SU-DHL-6 (cell line): ENCODE measurements around the gene DRC3.

Source experiments
- H2AFZ ChIP-seq: fragments of 200-600 bp; sonication (generic); 2 replicates; pipeline ENCODE4 v1.6.1; 2014; ENCODE audit warnings: low read depth, mild to moderate bottlenecking, moderate library complexity, mixed read lengths, antibody characterized with exemption, low read length; ENCODE audit not compliant: severe bottlenecking
- H3F3A ChIP-seq: fragments of 200-600 bp; shearing (Covaris generic); 2 replicates; pipeline ENCODE4 v1.6.0; 2016; ENCODE audit warnings: antibody characterized with exemption, mild to moderate bottlenecking; ENCODE audit not compliant: insufficient read depth
- H3K27ac ChIP-seq: fragments of 200-600 bp; sonication (generic); 2 replicates; pipeline ENCODE4 v1.5.1; 2016; ENCODE audit warnings: low read depth, mild to moderate bottlenecking, low read length, moderate library complexity, mixed read lengths
- H3K27me3 ChIP-seq: fragments of 200-600 bp; sonication (generic), shearing (Covaris generic); 2 replicates; pipeline ENCODE4 v1.6.0; 2014; ENCODE audit warnings: mild to moderate bottlenecking, low read length
- H3K36me3 ChIP-seq: fragments of 200-600 bp; sonication (generic); 2 replicates; pipeline ENCODE4 v1.6.1; 2014; ENCODE audit warnings: mild to moderate bottlenecking, low read length, mixed read lengths
- H3K4me2 ChIP-seq: fragments of 300-600, 200-600 bp; shearing (Covaris generic), sonication (generic); 2 replicates; pipeline ENCODE4 v1.6.0; 2014; ENCODE audit warnings: low read length, low read depth, mild to moderate bottlenecking; ENCODE audit not compliant: poor library complexity, severe bottlenecking
- H3K4me3 ChIP-seq: fragments of 200-600 bp; sonication (generic); 2 replicates; pipeline ENCODE4 v1.5.1; 2014; ENCODE audit warnings: antibody characterized with exemption, low read length, mild to moderate bottlenecking, mixed read lengths; ENCODE audit not compliant: insufficient read depth, poor library complexity, severe bottlenecking
- H3K79me2 ChIP-seq: fragments of 200-600 bp; sonication (generic); 2 replicates; pipeline ENCODE4 v1.6.1; 2014; ENCODE audit warnings: mild to moderate bottlenecking, low read length, moderate library complexity; ENCODE audit not compliant: insufficient read depth
- H3K9ac ChIP-seq: fragments of 200-600 bp; sonication (generic); 2 replicates; pipeline ENCODE4 v1.7.0; 2014; ENCODE audit warnings: mild to moderate bottlenecking, low read length
- H3K9me2 ChIP-seq: fragments of 200-600 bp; sonication (generic); replicated peaks from 2 replicates; pipeline ENCODE4 v1.6.1; 2014; ENCODE audit warnings: low read length; ENCODE audit not compliant: insufficient read depth
- H3K9me3 ChIP-seq: fragments of 200-600 bp; sonication (generic); 2 replicates; pipeline ENCODE4 v1.6.1; 2014; ENCODE audit warnings: low read length, mixed read lengths; ENCODE audit not compliant: insufficient read depth
- H4K20me1 ChIP-seq: fragments of 200-600 bp; sonication (generic); 2 replicates; pipeline ENCODE4 v1.6.1; 2014; ENCODE audit warnings: low read depth, mild to moderate bottlenecking, antibody characterized with exemption, low read length, moderate library complexity, mixed read lengths
- EZH2phosphoT487 ChIP-seq: fragments of 200-600 bp; sonication (generic), shearing (Covaris generic); conservative IDR thresholded peaks from 2 replicates; pipeline ENCODE4 v1.6.1; 2018; ENCODE audit warnings: mild to moderate bottlenecking, antibody characterized with exemption, low read length, moderate library complexity, mixed read lengths
- TF ChIP-seq, protein P1 (sequence below): fragments of 200-600 bp; sonication (generic); IDR thresholded peaks from one replicate; pipeline ENCODE4 v1.5.1; 2017; ENCODE audit warnings: antibody characterized with exemption, mild to moderate bottlenecking, low read length, moderate library complexity; ENCODE audit not compliant: insufficient read depth, poor library complexity, severe bottlenecking

Gene DRC3

DNA sequence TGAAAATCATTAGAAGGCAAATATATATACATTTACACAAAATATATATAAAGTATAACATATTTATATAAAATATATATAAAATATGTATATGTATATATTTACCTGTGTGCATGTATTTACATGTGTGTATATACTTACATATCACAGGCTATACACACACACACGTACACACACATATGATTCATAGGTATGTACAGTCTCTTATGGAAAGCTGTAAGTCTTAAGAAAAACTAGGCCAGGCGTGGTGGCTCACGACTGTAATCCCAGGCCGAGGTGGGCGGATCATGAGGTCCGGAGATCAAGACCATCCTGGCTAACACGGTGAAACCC lies 15.1 kb upstream of the DRC3 start:
- H3K4me2 ChIP-seq = no peak overlapping the region
- H2AFZ ChIP-seq = no peak overlapping the region
- H3K27ac ChIP-seq = no peak overlapping the region
- H3K9me2 ChIP-seq = no peaks in the 10 kb centered on the region
- no peaks in the 10 kb centered on the region for H3K36me3 ChIP-seq
- H3K9ac ChIP-seq = no peak overlapping the region
- H4K20me1 ChIP-seq = no peaks in the 10 kb centered on the region
- no peaks in the 10 kb centered on the region for H3F3A ChIP-seq
- TF ChIP-seq EZH2phosphoT487 = no peak
- TF ChIP-seq, protein P1, sequence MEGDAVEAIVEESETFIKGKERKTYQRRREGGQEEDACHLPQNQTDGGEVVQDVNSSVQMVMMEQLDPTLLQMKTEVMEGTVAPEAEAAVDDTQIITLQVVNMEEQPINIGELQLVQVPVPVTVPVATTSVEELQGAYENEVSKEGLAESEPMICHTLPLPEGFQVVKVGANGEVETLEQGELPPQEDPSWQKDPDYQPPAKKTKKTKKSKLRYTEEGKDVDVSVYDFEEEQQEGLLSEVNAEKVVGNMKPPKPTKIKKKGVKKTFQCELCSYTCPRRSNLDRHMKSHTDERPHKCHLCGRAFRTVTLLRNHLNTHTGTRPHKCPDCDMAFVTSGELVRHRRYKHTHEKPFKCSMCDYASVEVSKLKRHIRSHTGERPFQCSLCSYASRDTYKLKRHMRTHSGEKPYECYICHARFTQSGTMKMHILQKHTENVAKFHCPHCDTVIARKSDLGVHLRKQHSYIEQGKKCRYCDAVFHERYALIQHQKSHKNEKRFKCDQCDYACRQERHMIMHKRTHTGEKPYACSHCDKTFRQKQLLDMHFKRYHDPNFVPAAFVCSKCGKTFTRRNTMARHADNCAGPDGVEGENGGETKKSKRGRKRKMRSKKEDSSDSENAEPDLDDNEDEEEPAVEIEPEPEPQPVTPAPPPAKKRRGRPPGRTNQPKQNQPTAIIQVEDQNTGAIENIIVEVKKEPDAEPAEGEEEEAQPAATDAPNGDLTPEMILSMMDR = no peak
- no peaks in the 10 kb centered on the region for H3K27me3 ChIP-seq
- H3K79me2 ChIP-seq = no peaks in the 10 kb centered on the region
- no peaks in the 10 kb centered on the region for H3K9me3 ChIP-seq
- no peak overlapping the region for H3K4me3 ChIP-seq

DNA sequence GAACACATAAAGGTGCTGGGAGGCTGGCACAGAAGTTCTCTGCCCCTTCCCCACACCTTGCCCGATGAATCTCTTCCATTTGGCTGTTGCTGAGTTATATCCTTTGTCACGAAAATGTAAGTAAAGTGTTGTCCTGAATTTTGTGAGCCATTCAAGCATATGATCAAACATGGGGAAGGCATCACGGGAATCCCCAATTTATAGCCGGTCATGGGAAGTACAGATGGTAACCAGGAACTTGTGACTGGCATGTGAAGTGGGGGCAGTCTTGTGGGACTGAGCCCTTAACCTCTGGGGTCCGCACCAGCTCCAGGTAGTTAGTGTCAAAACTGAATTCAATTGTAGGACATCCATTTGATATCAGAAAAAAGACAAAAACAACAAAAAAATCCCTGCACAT lies 13.7 kb upstream of the DRC3 start:
- TF ChIP-seq, protein P1 = no peak
- TF ChIP-seq EZH2phosphoT487 = no peak
- Histone ChIP-seq H3K27ac (no peak overlapping the region), H3K4me2 (no peak overlapping the region), H4K20me1 (no peaks in the 10 kb centered on the region), H3K36me3 (no peaks in the 10 kb centered on the region), H3K9ac (no peak overlapping the region), H3K79me2 (no peaks in the 10 kb centered on the region), H3K9me3 (no peaks in the 10 kb centered on the region), H3F3A (no peaks in the 10 kb centered on the region), H3K9me2 (no peaks in the 10 kb centered on the region), H3K27me3 (no peaks in the 10 kb centered on the region), H3K4me3 (no peak overlapping the region), H2AFZ (no peak overlapping the region)

DNA sequence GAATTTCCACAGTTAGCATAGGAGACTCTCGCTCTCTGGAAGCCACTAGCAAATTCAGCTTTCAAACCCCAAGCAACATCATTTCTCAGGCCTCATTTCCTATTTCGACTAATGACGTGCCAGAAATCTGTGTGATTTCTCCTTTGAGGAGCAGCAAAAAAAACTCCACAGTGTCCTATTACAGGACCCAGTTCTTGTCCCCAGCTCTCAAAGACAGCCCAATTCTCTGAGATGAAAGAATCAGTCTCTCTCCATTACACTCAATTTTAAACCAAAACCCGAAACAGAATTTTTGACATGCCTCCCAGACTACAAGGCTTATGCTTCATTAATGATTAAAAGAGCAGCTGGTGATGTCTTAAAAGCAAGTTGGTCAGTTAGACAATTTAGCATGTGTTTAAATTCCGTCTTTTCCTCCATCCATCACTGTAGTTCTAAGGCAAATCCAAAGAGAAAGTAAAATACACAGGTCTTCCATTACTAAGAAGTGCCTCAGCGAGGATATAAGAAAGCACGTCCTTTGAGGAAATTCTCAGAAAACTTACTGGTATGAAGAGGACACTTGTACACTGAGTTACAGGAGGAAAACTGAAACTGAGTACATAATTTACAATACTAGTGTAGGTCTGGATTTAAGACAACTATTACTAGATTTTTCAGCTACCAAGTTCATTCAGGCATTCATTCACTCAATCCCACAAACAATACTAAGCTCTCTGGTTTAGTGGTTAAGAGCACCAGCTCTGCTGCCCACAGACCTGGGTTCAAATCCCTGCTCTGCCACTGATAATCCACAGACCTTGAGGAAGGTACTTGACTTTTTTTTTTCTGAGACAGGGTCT lies 12.9 kb upstream of the DRC3 start:
- no peak overlapping the region for H3K27ac ChIP-seq
- no peaks in the 10 kb centered on the region for H3K27me3 ChIP-seq
- no peaks in the 10 kb centered on the region for H3K36me3 ChIP-seq
- no peaks in the 10 kb centered on the region for H4K20me1 ChIP-seq
- H3K9me2 ChIP-seq = no peaks in the 10 kb centered on the region
- no peaks in the 10 kb centered on the region for H3F3A ChIP-seq
- H3K4me2 ChIP-seq = no peak overlapping the region
- H3K4me3 ChIP-seq = no peak overlapping the region
- no peak overlapping the region for H2AFZ ChIP-seq
- no peak overlapping the region for H3K9ac ChIP-seq
- no peaks in the 10 kb centered on the region for H3K9me3 ChIP-seq
- TF ChIP-seq, protein P1 = no peak
- TF ChIP-seq EZH2phosphoT487 = no peak
- no peaks in the 10 kb centered on the region for H3K79me2 ChIP-seq
